ENCODE measurements around the gene MMS22L. TPM values are rescaled to one million over a fixed set of nuclear protein-coding genes. Genes with fewer than 3 reads are reported as not detected.

Gene MMS22L
- total and polyA plus RNA-seq, 10 of the 15 experiments (the other 5 are each of a cell fraction or from before 2014, with no cell fraction given) = 5.0 to 33.9 (median 18.7) TPM

- DNase-seq (ENCODE audit: low read depth, low spot score) = no peak
- Histone ChIP-seq H3K36me3 (ENCODE audit: control insufficient read depth in 2 of 2, insufficient read depth in 2 of 2, low read length in 1 of 2) (no peaks in the 10 kb centered on the region), H3K27ac (ENCODE audit: control insufficient read depth, insufficient read depth) (no peak overlapping the region), H4K20me1 (ENCODE audit: control insufficient read depth, insufficient read depth) (no peaks in the 10 kb centered on the region), H3K4me1 (ENCODE audit: control insufficient read depth, insufficient read depth, low read length) (no peaks in the 10 kb centered on the region), H3K27me3 (replicated peaks in 1 of 2; ENCODE audit: control insufficient read depth in 2 of 2, insufficient read depth in 2 of 2, low read length in 1 of 2) (no peaks in the 10 kb centered on the region; a peak in 1 of 4 replicates), H2AFZ (ENCODE audit: control insufficient read depth, low read depth, low read length) (no peak overlapping the region), H3K79me2 (ENCODE audit: control insufficient read depth, insufficient read depth, low read length) (no peaks in the 10 kb centered on the region), H3K9ac (ENCODE audit: control insufficient read depth, insufficient read depth, low read length) (no peak overlapping the region), H3K4me3 (no peak overlapping the region), H3K9me3 (replicated peaks; ENCODE audit: control insufficient read depth, insufficient read depth, low read length) (no peaks in the 10 kb centered on the region), H3K4me2 (ENCODE audit: control insufficient read depth, insufficient read depth) (no peak overlapping the region)
- ChIA-PET SMC1A (ENCODE audit: uncharacterized antibody, unreplicated experiment) (interaction anchor here (1.0 kb wide), 1 partner anchor 11 kb away, joined by 3 read pairs; no protein-coding TSS in a partner anchor), POLR2A (no interaction called here), RAD21 (ENCODE audit: unreplicated experiment) (no interaction called here), CTCF (interaction anchor here (0.7 kb wide), 1 partner anchor 392 kb away, joined by 3 read pairs; no protein-coding TSS in a partner anchor)
- 82% methylated on average over 4 of the region's 4 CpGs for WGBS (ENCODE audit: insufficient coverage, insufficient replicate concordance, low lambda C conversion rate, missing lambda C conversion rate)
- no TSS peak for BruUV-seq (replicated peaks)
- TF ChIP-seq ESRRA (IDR thresholded peaks at IDR 0.05; ENCODE audit: low read length) (no peak), SREBF1 (IDR thresholded peaks at IDR 0.05; ENCODE audit: low read length) (no peak), BCL3 (IDR thresholded peaks at IDR 0.05; ENCODE audit: borderline replicate concordance, insufficient read depth, low read depth, low read length, poor library complexity, severe bottlenecking) (no peak), ZNF24 (IDR thresholded peaks at IDR 0.05) (no peak), USF2 (IDR thresholded peaks at IDR 0.05; ENCODE audit: borderline replicate concordance, low read depth, low read length) (no peak), RB1 (IDR thresholded peaks at IDR 0.05; ENCODE audit: borderline replicate concordance) (no peak), PBX3 (IDR thresholded peaks at IDR 0.05; ENCODE audit: insufficient replicate concordance, low read depth, low read length) (no peak)
- no peak for FAIRE-seq
- intact Hi-C loops (cut with micrococcal nuclease; ENCODE audit: unreplicated experiment) = no loop called here
- no peak for ATAC-seq
- in situ Hi-C loops (cut with MboI) = no loop called here
Measured at GRCh38 chr6:97109444-97109843, 173.6 kb downstream of the MMS22L start.
